Measurements from ENCODE around the gene CLEC2L.

CLEC2L gene

GRCh38 chr7:139591550-139592195 lies 68.2 kb downstream of the CLEC2L start (continued):
- TF ChIP-seq ARNTL (CRISPR knock-in tag; IDR thresholded peaks at IDR 0.05; ENCODE audit: borderline replicate concordance, low read depth) = no peak
- TF ChIP-seq ZNF70 (CRISPR knock-in tag; IDR thresholded peaks at IDR 0.05) = no peak
- no peak for TF ChIP-seq TCF4 (CRISPR knock-in tag; IDR thresholded peaks at IDR 0.05; ENCODE audit: borderline replicate concordance)
- no peak for TF ChIP-seq OSR1 (CRISPR knock-in tag; IDR thresholded peaks at IDR 0.05)

- TF ChIP-seq SNAI2 (CRISPR knock-in tag; IDR thresholded peaks at IDR 0.05) (no peak), POU6F1 (CRISPR knock-in tag; IDR thresholded peaks at IDR 0.05; ENCODE audit: borderline replicate concordance, low read depth) (no peak), TSHZ2 (CRISPR knock-in tag; IDR thresholded peaks at IDR 0.05) (no peak), RARB (CRISPR knock-in tag; IDR thresholded peaks at IDR 0.05) (no peak), BACH2 (CRISPR knock-in tag; IDR thresholded peaks at IDR 0.05; ENCODE audit: borderline replicate concordance) (no peak), TOX (CRISPR knock-in tag; IDR thresholded peaks at IDR 0.05; ENCODE audit: borderline replicate concordance) (no peak), ESRRG (CRISPR knock-in tag; IDR thresholded peaks at IDR 0.05) (no peak), ZNF565 (CRISPR knock-in tag; conservative IDR thresholded peaks at IDR 0.05; ENCODE audit: low read depth) (no peak), PATZ1 (CRISPR knock-in tag; IDR thresholded peaks at IDR 0.05; ENCODE audit: borderline replicate concordance) (no peak), OSR1 (CRISPR knock-in tag; IDR thresholded peaks at IDR 0.05) (no peak), CSDC2 (CRISPR knock-in tag; IDR thresholded peaks at IDR 0.05) (no peak), GLIS3 (CRISPR knock-in tag; IDR thresholded peaks at IDR 0.05) (no peak), ZFP30 (CRISPR knock-in tag; IDR thresholded peaks at IDR 0.05) (no peak), ZNF8 (CRISPR knock-in tag; IDR thresholded peaks at IDR 0.05) (no peak), PPARA (CRISPR knock-in tag; IDR thresholded peaks at IDR 0.05; ENCODE audit: borderline replicate concordance) (no peak), CSRNP3 (CRISPR knock-in tag; IDR thresholded peaks at IDR 0.05) (no peak), ARNTL (CRISPR knock-in tag; IDR thresholded peaks at IDR 0.05; ENCODE audit: borderline replicate concordance, low read depth) (no peak), TCF4 (CRISPR knock-in tag; IDR thresholded peaks at IDR 0.05; ENCODE audit: borderline replicate concordance) (no peak)
- no peak for ATAC-seq
Measured at GRCh38 chr7:139592801-139593461, 69.4 kb downstream of the CLEC2L start.

- no peak for ATAC-seq
Measured at GRCh38 chr7:139594090-139594489, 70.6 kb downstream of the CLEC2L start.

More at GRCh38 chr7:139594090-139594489, 70.6 kb downstream of the CLEC2L start:
- no peak for TF ChIP-seq ISL1 (CRISPR knock-in tag; IDR thresholded peaks at IDR 0.05)
- no peak for TF ChIP-seq CREB5 (CRISPR knock-in tag; IDR thresholded peaks at IDR 0.05; ENCODE audit: low read depth)
- TF ChIP-seq GLIS3 (CRISPR knock-in tag; IDR thresholded peaks at IDR 0.05) = no peak
- no peak for TF ChIP-seq TSHZ2 (CRISPR knock-in tag; IDR thresholded peaks at IDR 0.05)
- TF ChIP-seq RARB (CRISPR knock-in tag; IDR thresholded peaks at IDR 0.05) = no peak
- TF ChIP-seq CSRNP3 (CRISPR knock-in tag; IDR thresholded peaks at IDR 0.05) = no peak
